GM19035 (cell line): ENCODE data around the gene ACADVL.

Source experiments
- ATAC-seq: cut with Tn5 transposase; IDR thresholded peaks from one replicate; pipeline ENCODE4 v1.9.1; 2021; ENCODE audit not compliant: unreplicated experiment

The ACADVL gene

DNA sequence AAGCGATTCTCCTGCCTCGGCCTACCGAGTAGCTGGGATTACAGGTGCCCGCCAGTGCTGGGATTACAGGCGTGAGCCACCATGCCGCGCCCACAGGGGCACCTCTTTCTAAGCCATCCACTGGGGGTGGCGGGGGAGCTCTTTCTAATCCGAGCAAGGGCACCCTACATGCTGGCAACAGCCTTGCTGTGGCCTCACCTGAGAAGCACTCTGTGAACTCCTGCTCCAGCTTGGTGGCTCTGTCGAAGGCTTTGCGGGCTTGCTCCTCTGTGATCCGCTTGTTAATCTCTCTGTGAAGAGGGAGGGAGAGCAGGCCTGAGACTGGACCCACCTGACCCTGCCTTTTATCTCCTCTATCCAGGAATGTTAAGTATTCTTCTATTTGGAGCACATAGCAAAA lies 28.7 kb upstream of the ACADVL start:
- no peak for ATAC-seq

DNA sequence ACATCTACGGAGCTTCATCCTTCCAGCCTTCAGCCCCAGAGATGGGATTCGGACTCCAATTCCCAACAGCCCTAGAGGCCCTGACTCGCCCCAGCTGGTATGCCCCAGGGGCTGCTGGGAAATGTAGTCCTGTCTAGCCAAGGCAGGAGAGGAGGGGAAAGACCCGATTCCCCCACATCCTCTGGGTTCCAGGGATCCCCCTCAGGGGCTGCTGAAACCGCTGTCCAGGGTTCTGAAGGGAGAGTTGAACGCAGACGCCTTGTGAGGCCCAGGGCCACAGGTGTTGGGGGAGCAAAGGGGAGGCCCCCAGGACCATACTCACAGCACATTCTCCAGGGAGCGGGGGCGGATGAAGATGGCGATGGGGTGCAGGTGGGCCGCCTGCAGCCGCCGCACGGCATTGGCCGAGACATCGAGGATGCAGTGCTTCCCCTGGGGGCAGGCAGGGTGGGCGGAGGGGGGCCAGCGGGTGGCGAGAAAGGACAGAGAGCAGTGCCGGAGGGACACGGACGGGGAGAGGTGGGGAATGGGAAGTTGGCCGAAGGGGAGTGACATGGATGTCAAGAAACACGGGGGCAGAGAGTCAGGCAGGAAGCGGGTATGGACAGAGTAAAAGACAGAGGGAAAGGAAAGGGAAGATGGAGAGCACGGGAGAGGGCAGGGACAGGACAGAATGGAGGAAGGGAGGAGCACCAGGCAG lies 28.0 kb upstream of the ACADVL start:
- ATAC-seq, result no peak

GRCh38 chr17:7192271-7192937 lies 27.3 kb upstream of the ACADVL start:
- no peak for ATAC-seq

- no peak for ATAC-seq
Measured at GRCh38 chr17:7195971-7196370, 23.8 kb upstream of the ACADVL start.

GRCh38 chr17:7196651-7197401 lies 22.9 kb upstream of the ACADVL start:
- no peak for ATAC-seq

DNA sequence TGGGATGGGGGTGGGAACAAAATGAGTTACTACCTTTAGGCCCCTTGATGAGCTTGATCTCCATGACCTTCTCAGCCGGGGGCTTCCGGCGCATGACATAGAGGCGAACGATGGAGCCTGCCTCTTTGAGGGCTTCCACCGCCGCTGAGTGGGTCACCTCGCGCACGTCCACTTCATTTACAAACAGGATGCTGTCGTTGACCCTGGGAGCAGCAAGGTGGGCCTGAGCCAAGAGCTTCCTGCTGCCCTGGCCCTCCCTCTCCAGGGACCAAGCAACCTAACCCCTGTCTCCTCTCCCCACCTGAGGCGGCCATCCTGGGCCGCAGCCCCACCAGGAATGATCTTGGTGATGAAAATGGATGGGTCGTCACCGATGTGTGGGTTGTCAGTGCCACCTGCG lies 16.3 kb upstream of the ACADVL start:
- no peak for ATAC-seq

- ATAC-seq, result no peak
Measured at GRCh38 chr17:7204336-7204735, 15.4 kb upstream of the ACADVL start.

GRCh38 chr17:7204828-7205461 lies 14.8 kb upstream of the ACADVL start:
- ATAC-seq, result peak; percentile 88

DNA sequence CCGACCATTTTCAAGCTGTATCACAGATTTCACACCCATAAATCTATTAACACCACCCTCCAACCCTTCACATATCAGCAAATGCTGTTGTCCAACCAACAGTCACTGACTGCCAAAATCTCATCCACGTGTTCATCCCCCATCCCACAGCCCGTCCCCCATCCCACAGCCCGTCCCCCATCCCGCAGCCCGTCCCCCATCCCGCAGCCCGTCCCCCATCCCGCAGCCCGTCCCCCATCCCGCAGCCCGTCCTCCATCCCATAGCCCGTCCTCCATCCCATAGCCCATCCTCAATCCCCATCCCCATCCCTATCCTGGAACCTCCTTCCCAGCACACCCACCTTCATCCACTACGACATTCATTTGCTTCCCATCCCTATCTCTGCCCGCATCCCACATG lies 14.2 kb upstream of the ACADVL start:
- no peak for ATAC-seq

- no peak for ATAC-seq
Measured at GRCh38 chr17:7207120-7208001, 12.4 kb upstream of the ACADVL start.

- ATAC-seq, result no peak
Measured at GRCh38 chr17:7208027-7208571, 11.6 kb upstream of the ACADVL start.

DNA sequence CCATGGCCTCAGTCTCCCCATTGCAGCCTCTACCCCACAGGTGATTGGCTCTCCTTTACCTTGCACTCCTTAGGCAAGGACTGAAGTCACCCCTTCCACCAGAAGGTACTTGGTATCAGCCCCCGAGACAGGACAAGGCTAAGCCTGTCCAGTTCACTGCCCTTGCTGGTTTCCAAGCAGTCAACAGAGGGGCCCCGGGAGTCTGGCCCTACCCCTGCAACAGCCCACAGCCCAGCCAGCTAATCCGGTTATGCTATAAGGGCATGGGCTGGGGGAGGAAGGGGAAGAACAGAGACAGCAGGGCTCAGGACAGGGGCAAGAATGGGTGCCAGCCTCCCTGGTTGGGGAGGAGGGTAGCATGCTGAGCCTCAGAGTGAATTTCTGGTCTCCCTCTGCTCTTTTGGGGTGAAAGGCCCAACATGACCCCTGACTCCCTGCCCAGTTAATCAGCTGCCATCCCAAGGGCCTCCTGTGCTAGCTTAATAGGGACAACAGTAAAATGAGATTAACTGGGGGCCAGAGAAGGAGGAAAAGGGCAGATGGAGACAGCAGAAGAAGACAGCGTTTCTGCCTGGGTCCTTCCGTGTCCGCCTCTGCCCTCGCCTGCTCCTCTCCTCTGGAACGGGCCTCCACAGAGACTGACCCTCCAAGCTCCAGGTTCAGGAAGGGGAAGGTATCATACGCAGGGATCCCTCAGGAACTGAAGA lies 10.8 kb upstream of the ACADVL start:
- ATAC-seq, result no peak

GRCh38 chr17:7211491-7212273 lies 8.1 kb upstream of the ACADVL start:
- ATAC-seq, result no peak

- ATAC-seq, result no peak
Measured at GRCh38 chr17:7213895-7214299, 5.8 kb upstream of the ACADVL start.

DNA sequence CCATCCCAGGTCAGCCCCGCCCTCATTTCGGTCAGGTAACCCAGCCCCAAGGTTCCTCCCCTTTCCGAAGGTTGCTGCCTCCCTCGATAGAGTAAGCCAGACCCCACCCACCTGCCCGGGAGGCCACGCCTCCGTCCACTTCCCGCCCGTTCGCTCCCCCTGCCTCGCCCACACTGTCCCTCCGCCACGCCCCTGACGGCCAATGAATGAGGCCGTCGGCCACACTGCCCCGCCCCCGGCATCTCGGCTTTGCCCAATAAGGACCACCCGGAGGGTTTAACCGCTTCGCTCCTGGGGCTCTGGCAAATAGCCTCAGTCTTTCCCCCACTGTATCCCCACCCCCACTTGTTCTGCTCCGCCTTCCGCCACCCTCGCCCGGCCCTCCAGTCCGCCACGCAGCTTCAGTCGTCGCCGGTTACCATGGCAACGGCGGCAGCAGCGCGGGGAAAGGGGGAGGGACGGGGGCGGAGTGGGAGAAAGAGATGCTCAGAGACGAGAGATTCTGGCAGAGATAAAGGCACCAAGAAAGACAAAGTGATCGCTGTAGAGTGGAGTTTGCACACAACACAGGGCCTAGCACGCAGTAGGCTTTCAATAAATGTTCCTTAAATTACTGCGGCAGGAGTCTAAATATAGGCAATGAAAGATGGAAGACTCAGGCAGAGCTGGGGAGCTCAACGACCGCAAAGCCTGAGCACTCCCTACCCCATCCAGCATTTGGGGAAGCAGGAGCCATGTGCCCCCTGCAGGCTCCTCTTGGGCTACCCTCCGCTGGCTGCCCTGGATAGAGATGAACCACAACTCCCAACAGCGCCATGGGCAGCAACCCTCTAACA lies 5.2 kb upstream of the ACADVL start:
- peak; percentile 81 for ATAC-seq

DNA sequence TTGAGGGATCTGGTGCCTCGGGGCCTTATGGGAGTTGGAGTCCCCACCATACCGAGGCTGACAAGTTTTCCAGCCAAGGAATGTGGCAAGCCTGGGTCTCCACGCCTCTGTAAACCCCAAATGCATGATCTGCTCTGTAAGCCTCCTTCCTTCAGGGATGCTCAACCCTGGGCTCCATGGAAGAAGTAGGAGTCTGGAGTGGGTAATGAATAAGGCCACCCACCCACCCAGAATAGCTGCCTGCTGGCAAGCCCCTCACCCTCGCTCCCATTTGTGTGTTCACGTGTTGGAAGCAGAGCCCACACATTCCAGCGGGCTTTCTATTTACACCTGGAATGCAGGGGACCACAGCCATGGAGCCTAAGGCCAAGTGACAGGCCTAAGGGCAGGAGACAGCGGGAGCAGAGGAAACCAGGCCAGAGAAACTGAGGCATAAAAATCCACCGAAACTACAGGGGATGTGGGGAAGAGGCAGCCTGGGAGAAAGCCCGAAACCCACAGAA lies 4.6 kb upstream of the ACADVL start:
- no peak for ATAC-seq

GRCh38 chr17:7215652-7216180 lies 4.0 kb upstream of the ACADVL start:
- no peak for ATAC-seq
